ENCODE measurements around the gene FSTL4. TPM values are rescaled to one million over a fixed set of nuclear protein-coding genes. Genes with fewer than 3 reads are reported as not detected.

Gene FSTL4
- total and polyA plus RNA-seq, 2 experiments from 2014 or later = 1.4 to 2.8 TPM

- TF ChIP-seq ZNF462 (CRISPR knock-in tag; IDR thresholded peaks at IDR 0.05) = no peak
Observed at GRCh38 chr5:133253671-133254070, 358.7 kb downstream of the FSTL4 start (continued).

GRCh38 chr5:133253070-133253469, 359.3 kb downstream of the FSTL4 start:
- Histone ChIP-seq H4K20me1 (replicated peaks; ENCODE audit: insufficient read depth) (no peaks in the 10 kb centered on the region), H3K4me3 (no peak overlapping the region), H3K9me2 (ENCODE audit: insufficient read depth) (no peaks in the 10 kb centered on the region), H3K27me3 (ENCODE audit: insufficient read depth) (no peaks in the 10 kb centered on the region), H3K79me2 (replicated peaks; ENCODE audit: insufficient read depth) (no peaks in the 10 kb centered on the region), H3K4me2 (no peak overlapping the region), H3K4me1 (ENCODE audit: insufficient read depth) (no peaks in the 10 kb centered on the region), H2AFZ (no peak overlapping the region), H3K36me3 (ENCODE audit: insufficient read depth) (no peaks in the 10 kb centered on the region), H3K27ac (ENCODE audit: low read depth) (no peak overlapping the region), H3F3A (replicated peaks; ENCODE audit: low read depth) (no peaks in the 10 kb centered on the region)
- no peak overlapping the region for H3K27ac Mint-ChIP-seq
- peaks cover 7% of the 10 kb centered on the region for H3K27me3 Mint-ChIP-seq (ENCODE audit: insufficient read depth, low read depth, poor library complexity)
- ATAC-seq (no peak), DNase-seq (ENCODE audit: low spot score) (no peak)
- no peak overlapping the region for H3K4me3 Mint-ChIP-seq
- no peaks in the 10 kb centered on the region for H3K36me3 Mint-ChIP-seq (ENCODE audit: low read depth)
- peaks cover 11% of the 10 kb centered on the region for H3K4me1 Mint-ChIP-seq
- TF ChIP-seq POLR2AphosphoS5 (IDR thresholded peaks at IDR 0.05; ENCODE audit: low read depth) = no peak
- no peak for TF ChIP-seq CREB1 (CRISPR knock-in tag; IDR thresholded peaks at IDR 0.05; ENCODE audit: low read depth)
- TF ChIP-seq JUNB (IDR thresholded peaks at IDR 0.05; ENCODE audit: unreplicated experiment) = no peak
- TF ChIP-seq EZH2phosphoT487 (IDR thresholded peaks at IDR 0.05; ENCODE audit: unreplicated experiment) = no peak
- TF ChIP-seq NANOG (IDR thresholded peaks at IDR 0.05; ENCODE audit: borderline replicate concordance) = no peak
- no peaks in the 10 kb centered on the region; the same call in 2 of the 3 replicates for H3K9me3 Mint-ChIP-seq
